ENCODE data around the gene LBP.
"Not testable (repeated sequence)": the region's sequence is repeated elsewhere in the genome, so short reads cannot be mapped to it uniquely, and the experiment has no call there.

The LBP gene

GRCh38 chr20:38338849-38339520, 7.3 kb upstream of the LBP start:
- H3K4me3 ChIP-seq (ENCODE audit: low read depth, low read length), result no peak overlapping the region
- no peak for DNase-seq (ENCODE audit: low read depth)
- no peak for TF ChIP-seq CTCF (IDR thresholded peaks at IDR 0.05; ENCODE audit: insufficient read depth, low read depth, low read length, missing control alignments)

- DNase-seq (ENCODE audit: low read depth); H3K4me3 ChIP-seq (ENCODE audit: low read depth, low read length): not testable (repeated sequence)
Observed at GRCh38 chr20:38339521-38339896, 6.8 kb upstream of the LBP start.

- no peak for TF ChIP-seq CTCF (IDR thresholded peaks at IDR 0.05; ENCODE audit: insufficient read depth, low read depth, low read length, missing control alignments)
- no peak overlapping the region for H3K4me3 ChIP-seq (ENCODE audit: low read depth, low read length)
- DNase-seq (ENCODE audit: low read depth), result no peak
Observed at GRCh38 chr20:38339997-38340396, 6.3 kb upstream of the LBP start.

GRCh38 chr20:38340693-38341092, 5.6 kb upstream of the LBP start:
- H3K4me3 ChIP-seq (ENCODE audit: low read depth, low read length), result no peak overlapping the region
- no peak for DNase-seq (ENCODE audit: low read depth)
- TF ChIP-seq CTCF (IDR thresholded peaks at IDR 0.05; ENCODE audit: insufficient read depth, low read depth, low read length, missing control alignments), result no peak

- H3K4me3 ChIP-seq (ENCODE audit: low read depth, low read length), result no peak overlapping the region
- DNase-seq (ENCODE audit: low read depth), result no peak
- no peak for TF ChIP-seq CTCF (IDR thresholded peaks at IDR 0.05; ENCODE audit: insufficient read depth, low read depth, low read length, missing control alignments)
Observed at GRCh38 chr20:38342216-38342615, 4.1 kb upstream of the LBP start.

- no peak overlapping the region for H3K4me3 ChIP-seq (ENCODE audit: low read depth, low read length)
- no peak for TF ChIP-seq CTCF (IDR thresholded peaks at IDR 0.05; ENCODE audit: insufficient read depth, low read depth, low read length, missing control alignments)
- DNase-seq (ENCODE audit: low read depth), result no peak
Observed at GRCh38 chr20:38342713-38343310, 3.5 kb upstream of the LBP start.

GRCh38 chr20:38343311-38344106, 2.8 kb upstream of the LBP start:
- TF ChIP-seq CTCF (IDR thresholded peaks at IDR 0.05; ENCODE audit: insufficient read depth, low read depth, low read length, missing control alignments), result no peak
- no peak for DNase-seq (ENCODE audit: low read depth)
- no peak overlapping the region for H3K4me3 ChIP-seq (ENCODE audit: low read depth, low read length)
